HG03378 (cell line): Measurements from ENCODE around the gene ERCC6L2.

Experiments used
- ATAC-seq: cut with Tn5 transposase; IDR thresholded peaks from one replicate; pipeline ENCODE4 v1.9.1; 2021; ENCODE audit warnings: mild to moderate bottlenecking, moderate library complexity; ENCODE audit not compliant: unreplicated experiment

ERCC6L2 gene

GRCh38 chr9:96015876-96016686 is 140.6 kb downstream of the ERCC6L2 start:
- no peak for ATAC-seq
